Ovary (tissue), 3 donors: ENCODE results near the gene XYLT1.
"Not testable (repeated sequence)": the region's sequence is repeated elsewhere in the genome, so short reads cannot be mapped to it uniquely, and the experiment has no call there.

Source experiments
- CTCF ChIP-seq, 3 donors: fragments of 450-650 bp in 2 of 3; fragments of 200-600 bp in 1 of 3; IDR thresholded peaks; one replicate each; pipeline versions ENCODE4 v1.5.1 to v1.8.0; 2016 to 2022; ENCODE audit warnings: antibody characterized with exemption in 3 of 3, mild to moderate bottlenecking in 1 of 3
- EP300 ChIP-seq: sonication (generic); formaldehyde crosslinking; IDR thresholded peaks from one replicate; pipeline ENCODE4 v1.6.1; 2017; ENCODE audit warnings: antibody characterized with exemption
- POLR2A ChIP-seq: fragments of 450-650 bp; IDR thresholded peaks from one replicate; pipeline ENCODE4 v1.6.1; 2017; ENCODE audit warnings: antibody characterized with exemption, mild to moderate bottlenecking, moderate library complexity
- donor health status: DM: no; HTN: no; CAD: no.

- TF ChIP-seq CTCF (IDR thresholded peaks at IDR 0.05); EP300; POLR2A: not testable (repeated sequence)
Observed at GRCh38 chr16:17477260-17477545, 6.4 kb upstream of the XYLT1 start.
